HepG2 (cell line): ENCODE measurements around the gene REPS2. TPM values are rescaled to one million over a fixed set of nuclear protein-coding genes. Genes with fewer than 3 reads are reported as not detected.

Experiments used
- ATAC-seq: fragments of 200-7000 bp; cut with Tn5 transposase; 3 replicates; pipeline ENCODE4 v1.9.1; 2020; ENCODE audit warnings: mild to moderate bottlenecking, moderate library complexity
- BruUV-seq: library from RNA; stranded (reverse); fragments of 400-500 nt; replicated peaks from 2 replicates; lab custom pipeline; 2021; lab: Mats Ljungman, UMichigan
- CTCF ChIA-PET: fragments of 300-600 bp; formaldehyde crosslinking; extraction: SDS; loops from one replicate; lab custom pipeline; 2021; ENCODE audit warnings: low total read pairs, inconsistent platforms, low intra/inter-chr PET ratio; lab: Yijun Ruan, JAX
- POLR2A ChIA-PET: fragments of 350-600 bp; sonication (Branson Sonifier 250); formaldehyde crosslinking; loops from one replicate; lab custom pipeline; 2020; ENCODE audit warnings: antibody characterized with exemption, inconsistent platforms; lab: Yijun Ruan, JAX
- DNase-seq: peaks from one replicate; pipeline ENCODE4 v3.0.0-alpha.2; 2015; ENCODE audit warnings: low spot score
- FAIRE-seq: peaks from 3 replicates; lab custom pipeline; 2011; peaks lifted over from hg19 to GRCh38; lab: Jason Lieb, UNC
- H2AFZ ChIP-seq: one replicate; pipeline ENCODE4 v1.6.1; 2011; ENCODE audit warnings: low read length, inconsistent platforms
- H3K27ac ChIP-seq: fragments of 300-600 bp; 3 replicates; pipeline ENCODE4 v1.8.0; 2011; ENCODE audit warnings: mixed run types, mild to moderate bottlenecking, mixed read lengths, low read length, inconsistent platforms; ENCODE audit not compliant: insufficient read depth; ENCODE audit errors: extremely low read length
- H3K27me3 ChIP-seq, 2 experiments: fragments of 200-600 bp in 1 of 2; 2 replicates in 1 of 2; 3 replicates in 1 of 2; pipeline versions ENCODE4 v1.6.0 to v1.8.0; 2011; ENCODE audit warnings: low read length in 2 of 2, mild to moderate bottlenecking in 2 of 2, moderate library complexity in 2 of 2, inconsistent platforms in 1 of 2; ENCODE audit not compliant: insufficient read depth in 2 of 2, control insufficient read depth in 1 of 2
- H3K36me3 ChIP-seq, 2 experiments: fragments of 200-600 bp in 1 of 2; replicated peaks in 1 of 2; 2 replicates in 1 of 2; 3 replicates in 1 of 2; pipeline versions ENCODE4 v1.5.1 to v1.8.0; 2011; ENCODE audit warnings: low read length in 2 of 2, inconsistent platforms in 1 of 2; ENCODE audit not compliant: insufficient read depth in 2 of 2, control insufficient read depth in 1 of 2
- H3K4me1 ChIP-seq: 2 replicates; pipeline ENCODE4 v1.5.1; 2012; ENCODE audit warnings: low read length, inconsistent platforms; ENCODE audit not compliant: insufficient read depth
- H3K4me2 ChIP-seq: 2 replicates; pipeline ENCODE4 v1.6.0; 2011; ENCODE audit warnings: low read depth, low read length, inconsistent platforms
- H3K4me3 ChIP-seq, 3 experiments: fragments of 200-600 bp in 1 of 3; sonication (generic), shearing (Covaris generic) in 1 of 3; replicated peaks in 1 of 3; 2 replicates each; pipeline ENCODE4 v1.5.1; 2011 to 2016; ENCODE audit warnings: low read length in 3 of 3, inconsistent platforms in 2 of 3, low read depth in 2 of 3, mild to moderate bottlenecking in 2 of 3, control low read depth in 1 of 3, mixed read lengths in 1 of 3; ENCODE audit not compliant: insufficient read depth in 1 of 3
- H3K79me2 ChIP-seq: one replicate; pipeline ENCODE4 v1.6.1; 2011; ENCODE audit warnings: low read length, inconsistent platforms; ENCODE audit not compliant: insufficient read depth
- H3K9ac ChIP-seq: 2 replicates; pipeline ENCODE4 v1.6.0; 2011; ENCODE audit warnings: mild to moderate bottlenecking, low read depth, low read length, inconsistent platforms; ENCODE audit not compliant: insufficient read depth
- H3K9me3 ChIP-seq: 2 replicates; pipeline ENCODE4 v1.5.1; 2012; ENCODE audit warnings: mild to moderate bottlenecking, low read length
- H4K20me1 ChIP-seq: 2 replicates; pipeline ENCODE4 v1.6.0; 2011; ENCODE audit warnings: inconsistent platforms, mild to moderate bottlenecking, low read length, moderate library complexity; ENCODE audit not compliant: insufficient read depth
- ADNP ChIP-seq: sonication (generic); formaldehyde crosslinking; IDR thresholded peaks from 2 replicates; pipeline ENCODE4 v1.4.0; 2020; ENCODE audit warnings: missing genetic modification reagents
- BCL3 ChIP-seq: sonication (generic); formaldehyde crosslinking; IDR thresholded peaks from 2 replicates; pipeline ENCODE4 v1.5.1; 2020; ENCODE audit warnings: mild to moderate bottlenecking, missing genetic modification reagents, moderate library complexity
- FUBP1 ChIP-seq: sonication (generic); formaldehyde crosslinking; IDR thresholded peaks from 2 replicates; pipeline ENCODE4 v1.5.1; 2020; ENCODE audit warnings: missing genetic modification reagents, mild to moderate bottlenecking, borderline replicate concordance
- HNRNPL ChIP-seq: fragments of 200-400 bp; formaldehyde crosslinking; IDR thresholded peaks from 2 replicates; pipeline ENCODE4 v1.6.1; 2017; ENCODE audit warnings: mild to moderate bottlenecking, low read depth, low read length
- KLF15 ChIP-seq: sonication (generic); formaldehyde crosslinking; IDR thresholded peaks from 2 replicates; pipeline ENCODE4 v1.8.1; 2023; ENCODE audit warnings: borderline replicate concordance, mild to moderate bottlenecking, inconsistent platforms, missing genetic modification reagents, mixed read lengths
- MLX ChIP-seq: IDR thresholded peaks from 2 replicates; pipeline ENCODE4 v1.6.1; 2016
- NFE2L1 ChIP-seq: sonication (generic); formaldehyde crosslinking; IDR thresholded peaks from 2 replicates; pipeline ENCODE4 v1.4.0; 2020; ENCODE audit warnings: missing genetic modification reagents, mild to moderate bottlenecking, borderline replicate concordance
- POGZ ChIP-seq: sonication (generic); formaldehyde crosslinking; IDR thresholded peaks from 2 replicates; pipeline ENCODE4 v1.4.0; 2020; ENCODE audit warnings: mild to moderate bottlenecking, missing genetic modification reagents
- RORA ChIP-seq: sonication (generic); formaldehyde crosslinking; IDR thresholded peaks from 2 replicates; pipeline ENCODE4 v1.5.0; 2020; ENCODE audit warnings: mild to moderate bottlenecking, missing genetic modification reagents, moderate library complexity
- ZNF619 ChIP-seq: sonication (generic); formaldehyde crosslinking; IDR thresholded peaks from 2 replicates; pipeline ENCODE4 v1.4.0; 2020; ENCODE audit warnings: mild to moderate bottlenecking, missing genetic modification reagents
- ZNF639 ChIP-seq: conservative IDR thresholded peaks from 2 replicates; pipeline ENCODE4 v1.6.1; 2018; ENCODE audit warnings: missing genetic modification reagents
- ZNF782 ChIP-seq: sonication (generic); formaldehyde crosslinking; IDR thresholded peaks from 2 replicates; pipeline ENCODE4 v1.4.0; 2020; ENCODE audit warnings: missing genetic modification reagents, mild to moderate bottlenecking, borderline replicate concordance
- WGBS: methylation state at CpG from one replicate; pipeline ENCODE4 v1.1.6; 2017; ENCODE audit warnings: low lambda C conversion rate; 5-methylcytosine and 5-hydroxymethylcytosine counted together
- in situ Hi-C: cut with HindIII; loops from 2 replicates; pipeline ENCODE4 v1.10.0; 2017; ENCODE audit warnings: low pct_unique_long_range_greater_than_20kb; ENCODE audit not compliant: extremely low pct_ligation_motif_present
- intact Hi-C: fragments of 100-400 bp; cut with micrococcal nuclease; formaldehyde crosslinking; loops from one replicate; pipeline ENCODE4 v1.10.0; 2022; ENCODE audit not compliant: unreplicated experiment
- polyA plus RNA-seq, 8 experiments: library from polyadenylated mRNA; depleted of rRNA in 3 of 8; stranded (reverse) in 7 of 8; unstranded in 1 of 8; fragments of >200 nt; fragmentation: Illumina TruSeq in 4 of 8; extraction: Trizol in 4 of 8; gene quantifications; 2 replicates each; pipeline versions ENCODE4 v1.2.1 to v1.2.3, GENCODE V29; 2011 to 2016; ENCODE audit warnings: low read depth in 4 of 8, missing spikeins in 1 of 8, mixed read lengths in 1 of 8; ENCODE audit not compliant: insufficient read depth in 1 of 8
- total RNA-seq, 5 experiments: library from RNA; depleted of rRNA; stranded (reverse); fragments of >200 nt; fragmentation: Illumina TruSeq; extraction: Trizol; gene quantifications; 2 replicates each; pipeline ENCODE4 v1.2.3, GENCODE V29; 2016; ENCODE audit warnings: low read depth in 1 of 5
- TF ChIP-seq, protein P1 (sequence below): sonication (generic); formaldehyde crosslinking; IDR thresholded peaks from 2 replicates; pipeline ENCODE4 v1.8.1; 2022; ENCODE audit warnings: low read depth, mild to moderate bottlenecking, missing genetic modification reagents
- TF ChIP-seq, protein P2 (sequence below): sonication (generic); formaldehyde crosslinking; IDR thresholded peaks from 2 replicates; pipeline ENCODE4 v1.4.0; 2020; ENCODE audit warnings: low read depth, mild to moderate bottlenecking, missing genetic modification reagents

REPS2 gene
- total and polyA plus RNA-seq, 2 of the 13 experiments (the other 11 are each of a cell fraction or from before 2014, with no cell fraction given) = 0.05 to 0.58 TPM

GRCh38 chrX:16992445-16992844 lies 46.0 kb downstream of the REPS2 start (continued):
- TF ChIP-seq NFE2L1 = no peak
- TF ChIP-seq, protein P1, sequence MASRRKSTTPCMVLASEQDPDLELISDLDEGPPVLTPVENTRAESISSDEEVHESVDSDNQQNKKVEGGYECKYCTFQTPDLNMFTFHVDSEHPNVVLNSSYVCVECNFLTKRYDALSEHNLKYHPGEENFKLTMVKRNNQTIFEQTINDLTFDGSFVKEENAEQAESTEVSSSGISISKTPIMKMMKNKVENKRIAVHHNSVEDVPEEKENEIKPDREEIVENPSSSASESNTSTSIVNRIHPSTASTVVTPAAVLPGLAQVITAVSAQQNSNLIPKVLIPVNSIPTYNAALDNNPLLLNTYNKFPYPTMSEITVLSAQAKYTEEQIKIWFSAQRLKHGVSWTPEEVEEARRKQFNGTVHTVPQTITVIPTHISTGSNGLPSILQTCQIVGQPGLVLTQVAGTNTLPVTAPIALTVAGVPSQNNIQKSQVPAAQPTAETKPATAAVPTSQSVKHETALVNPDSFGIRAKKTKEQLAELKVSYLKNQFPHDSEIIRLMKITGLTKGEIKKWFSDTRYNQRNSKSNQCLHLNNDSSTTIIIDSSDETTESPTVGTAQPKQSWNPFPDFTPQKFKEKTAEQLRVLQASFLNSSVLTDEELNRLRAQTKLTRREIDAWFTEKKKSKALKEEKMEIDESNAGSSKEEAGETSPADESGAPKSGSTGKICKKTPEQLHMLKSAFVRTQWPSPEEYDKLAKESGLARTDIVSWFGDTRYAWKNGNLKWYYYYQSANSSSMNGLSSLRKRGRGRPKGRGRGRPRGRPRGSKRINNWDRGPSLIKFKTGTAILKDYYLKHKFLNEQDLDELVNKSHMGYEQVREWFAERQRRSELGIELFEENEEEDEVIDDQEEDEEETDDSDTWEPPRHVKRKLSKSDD (CRISPR knock-in tag) = no peak
- TF ChIP-seq HNRNPL = no peak
- TF ChIP-seq POGZ = no peak

GRCh38 chrX:16992951-16993350 lies 46.5 kb downstream of the REPS2 start:
- no peak for ATAC-seq
- Histone ChIP-seq H3K4me3 (no peak overlapping the region), H2AFZ (no peak overlapping the region), H4K20me1 (no peaks in the 10 kb centered on the region), H3K9me3 (no peaks in the 10 kb centered on the region), H3K36me3 (no peaks in the 10 kb centered on the region), H3K4me1 (no peaks in the 10 kb centered on the region), H3K27me3 (no peaks in the 10 kb centered on the region), H3K79me2 (no peaks in the 10 kb centered on the region), H3K27ac (no peak overlapping the region), H3K4me2 (no peak overlapping the region), H3K9ac (no peak overlapping the region)
- intact Hi-C loops (no loop called here), in situ Hi-C loops (no loop called here)
- BruUV-seq = no TSS peak
- FAIRE-seq = no peak
- no peak for DNase-seq
- WGBS = 0% methylated on average over 1 of the region's 2 CpGs
- ChIA-PET CTCF (no interaction called here), POLR2A (no interaction called here)
- no peak for TF ChIP-seq BCL3 (CRISPR knock-in tag)
- TF ChIP-seq KLF15 (CRISPR knock-in tag) = no peak
- TF ChIP-seq, protein P2, sequence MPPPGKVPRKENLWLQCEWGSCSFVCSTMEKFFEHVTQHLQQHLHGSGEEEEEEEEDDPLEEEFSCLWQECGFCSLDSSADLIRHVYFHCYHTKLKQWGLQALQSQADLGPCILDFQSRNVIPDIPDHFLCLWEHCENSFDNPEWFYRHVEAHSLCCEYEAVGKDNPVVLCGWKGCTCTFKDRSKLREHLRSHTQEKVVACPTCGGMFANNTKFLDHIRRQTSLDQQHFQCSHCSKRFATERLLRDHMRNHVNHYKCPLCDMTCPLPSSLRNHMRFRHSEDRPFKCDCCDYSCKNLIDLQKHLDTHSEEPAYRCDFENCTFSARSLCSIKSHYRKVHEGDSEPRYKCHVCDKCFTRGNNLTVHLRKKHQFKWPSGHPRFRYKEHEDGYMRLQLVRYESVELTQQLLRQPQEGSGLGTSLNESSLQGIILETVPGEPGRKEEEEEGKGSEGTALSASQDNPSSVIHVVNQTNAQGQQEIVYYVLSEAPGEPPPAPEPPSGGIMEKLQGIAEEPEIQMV (CRISPR knock-in tag) = no peak
- no peak for TF ChIP-seq RORA (CRISPR knock-in tag)
- no peak for TF ChIP-seq ADNP (CRISPR knock-in tag)
- no peak for TF ChIP-seq MLX (CRISPR knock-in tag)
- no peak for TF ChIP-seq FUBP1 (CRISPR knock-in tag)
- no peak for TF ChIP-seq ZNF619
- TF ChIP-seq ZNF639 (CRISPR knock-in tag) = no peak
- no peak for TF ChIP-seq ZNF782
